ENCODE measurements around the gene MAGIX. TPM values are rescaled to one million over a fixed set of nuclear protein-coding genes. Genes with fewer than 3 reads are reported as not detected.

Gene MAGIX
- total RNA-seq, 4 donors from 2014 or later = 0.77 to 12.4 (median 5.2) TPM

DNA sequence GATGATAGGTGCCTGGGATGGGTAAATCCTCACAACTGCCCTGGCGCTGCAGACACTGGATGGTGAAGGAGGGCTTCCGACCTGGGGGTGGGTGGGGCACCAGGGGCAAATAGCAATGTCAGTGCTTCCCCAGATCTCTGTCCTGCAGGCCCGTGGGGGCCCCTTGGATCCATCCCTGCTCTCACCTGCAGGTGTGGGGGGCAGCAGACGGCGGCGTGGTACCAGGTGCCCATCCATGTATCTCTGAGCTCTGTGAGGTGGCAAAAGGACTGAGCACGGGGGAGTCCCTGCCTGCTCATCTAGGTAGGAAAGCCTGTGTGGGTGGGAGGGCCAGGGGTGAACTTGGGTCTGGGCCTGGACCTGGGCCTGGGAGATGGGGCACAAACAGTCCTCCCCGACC is 44.0 kb downstream of the MAGIX start:
- Histone ChIP-seq H3K4me1 (no peaks in the 10 kb centered on the region), H3K4me3 (no peak overlapping the region), H3K27me3 (no peaks in the 10 kb centered on the region), H3K36me3 (no peaks in the 10 kb centered on the region), H3K9me3 (no peaks in the 10 kb centered on the region), H3K27ac (no peak overlapping the region)
- DNase-seq = no peak
- TF ChIP-seq POLR2A (IDR thresholded peaks at IDR 0.05) = no peak
- TF ChIP-seq, protein P1, sequence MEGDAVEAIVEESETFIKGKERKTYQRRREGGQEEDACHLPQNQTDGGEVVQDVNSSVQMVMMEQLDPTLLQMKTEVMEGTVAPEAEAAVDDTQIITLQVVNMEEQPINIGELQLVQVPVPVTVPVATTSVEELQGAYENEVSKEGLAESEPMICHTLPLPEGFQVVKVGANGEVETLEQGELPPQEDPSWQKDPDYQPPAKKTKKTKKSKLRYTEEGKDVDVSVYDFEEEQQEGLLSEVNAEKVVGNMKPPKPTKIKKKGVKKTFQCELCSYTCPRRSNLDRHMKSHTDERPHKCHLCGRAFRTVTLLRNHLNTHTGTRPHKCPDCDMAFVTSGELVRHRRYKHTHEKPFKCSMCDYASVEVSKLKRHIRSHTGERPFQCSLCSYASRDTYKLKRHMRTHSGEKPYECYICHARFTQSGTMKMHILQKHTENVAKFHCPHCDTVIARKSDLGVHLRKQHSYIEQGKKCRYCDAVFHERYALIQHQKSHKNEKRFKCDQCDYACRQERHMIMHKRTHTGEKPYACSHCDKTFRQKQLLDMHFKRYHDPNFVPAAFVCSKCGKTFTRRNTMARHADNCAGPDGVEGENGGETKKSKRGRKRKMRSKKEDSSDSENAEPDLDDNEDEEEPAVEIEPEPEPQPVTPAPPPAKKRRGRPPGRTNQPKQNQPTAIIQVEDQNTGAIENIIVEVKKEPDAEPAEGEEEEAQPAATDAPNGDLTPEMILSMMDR (IDR thresholded peaks at IDR 0.05) = no peak
- intact Hi-C loops (cut with DNase I; ENCODE audit: low total_unique reads) = no loop called here

DNA sequence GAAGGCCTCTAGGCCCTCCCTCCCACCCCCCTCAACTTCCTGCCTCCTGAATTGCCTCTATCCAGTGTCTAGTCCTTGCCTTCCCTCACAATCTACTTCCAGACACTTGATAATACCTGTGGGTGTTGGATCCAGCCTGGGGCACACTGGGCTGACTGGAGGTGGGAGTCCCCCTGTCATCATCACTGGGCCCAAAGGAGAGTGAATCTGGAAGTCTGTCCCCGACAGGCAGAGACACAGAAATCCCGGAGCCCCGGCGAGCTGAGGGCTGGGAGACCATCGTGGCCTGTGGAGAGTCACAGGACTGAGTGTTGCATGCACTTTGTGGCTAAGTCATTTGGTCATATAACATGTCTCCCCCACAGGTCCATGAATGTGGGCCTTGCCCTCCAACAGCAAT is 45.8 kb downstream of the MAGIX start:
- no peaks in the 10 kb centered on the region for H3K9me3 ChIP-seq
- no peaks in the 10 kb centered on the region for H3K27me3 ChIP-seq
- intact Hi-C loops (cut with DNase I; ENCODE audit: low total_unique reads) = no loop called here

DNA sequence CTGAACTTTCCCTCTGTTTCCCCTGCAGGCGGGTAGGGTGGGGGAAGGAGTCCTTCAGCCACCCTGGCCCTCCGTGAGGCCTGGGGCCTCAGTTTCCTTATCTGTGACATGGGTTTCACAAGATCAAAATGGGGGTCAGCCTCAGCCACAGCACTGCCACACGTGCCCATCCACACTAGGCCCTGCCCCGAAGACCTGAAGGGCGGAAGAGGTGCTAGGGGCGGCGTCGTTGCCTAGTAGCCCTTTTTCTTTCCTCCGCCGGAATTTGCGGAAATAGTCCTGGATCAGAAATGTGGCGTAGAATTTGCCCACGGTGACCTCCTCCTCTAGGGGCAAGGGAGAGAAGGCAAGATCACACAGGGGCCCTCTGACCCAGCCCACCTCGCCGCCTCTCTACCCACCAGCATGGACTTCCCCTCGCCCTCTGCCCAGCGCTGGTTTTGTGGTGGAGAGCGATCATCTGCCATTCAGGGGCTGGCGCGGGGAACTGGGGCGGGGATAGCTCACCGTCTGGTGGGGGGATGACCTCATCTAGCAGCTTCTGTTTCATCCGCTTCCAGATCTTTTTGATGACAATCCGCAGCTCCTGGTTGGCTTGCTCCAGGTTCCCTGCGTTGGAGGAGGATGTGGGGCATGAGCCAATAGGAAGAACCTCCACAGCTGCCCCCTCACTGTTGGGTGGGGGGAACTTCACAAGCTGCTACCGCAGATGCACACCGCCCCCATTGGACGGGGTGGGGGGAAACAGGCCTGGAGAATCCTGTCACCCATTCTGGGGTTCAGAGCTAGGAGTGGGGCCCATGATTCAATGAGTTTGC is 47.1 kb downstream of the MAGIX start:
- TF ChIP-seq POLR2A (IDR thresholded peaks at IDR 0.05) = no peak
- TF ChIP-seq, protein P1 (IDR thresholded peaks at IDR 0.05) = no peak
- no peaks in the 10 kb centered on the region for H3K4me1 ChIP-seq
- no peaks in the 10 kb centered on the region for H3K9me3 ChIP-seq
- no peaks in the 10 kb centered on the region for H3K27me3 ChIP-seq
- no peak for DNase-seq
- H3K36me3 ChIP-seq = no peaks in the 10 kb centered on the region
- no peak overlapping the region for H3K27ac ChIP-seq
- H3K4me3 ChIP-seq = no peak overlapping the region
- intact Hi-C loops (cut with DNase I; ENCODE audit: low total_unique reads) = no loop called here

More for the DNA sequence above, 45.8 kb downstream of the MAGIX start:
- H3K4me3 ChIP-seq = no peak overlapping the region
- no peak for DNase-seq
- no peaks in the 10 kb centered on the region for H3K36me3 ChIP-seq
- TF ChIP-seq POLR2A (IDR thresholded peaks at IDR 0.05) = no peak
- TF ChIP-seq, protein P1 (IDR thresholded peaks at IDR 0.05) = no peak
- H3K4me1 ChIP-seq = no peaks in the 10 kb centered on the region
- H3K27ac ChIP-seq = no peak overlapping the region

DNA sequence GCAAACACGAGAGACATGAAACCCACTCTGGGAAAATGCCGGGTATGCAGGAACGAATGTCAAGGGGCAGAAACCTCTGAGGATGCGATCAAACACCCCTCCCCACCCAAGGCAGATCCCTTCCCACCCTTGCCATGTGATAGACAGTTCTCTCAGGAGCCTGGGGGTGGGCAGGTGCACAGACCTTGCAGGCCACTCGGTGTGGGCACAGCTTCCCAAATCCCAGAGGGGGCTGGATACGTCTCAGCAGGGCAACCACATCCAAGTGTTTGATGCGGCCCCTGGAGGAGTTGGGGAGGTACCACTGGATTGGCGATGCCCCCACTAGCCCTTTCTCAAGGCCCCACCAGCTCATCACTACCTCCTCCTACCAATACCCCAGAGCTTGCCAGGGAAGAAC is 47.8 kb downstream of the MAGIX start:
- H3K36me3 ChIP-seq = no peaks in the 10 kb centered on the region
- no peak for TF ChIP-seq POLR2A (IDR thresholded peaks at IDR 0.05)
- TF ChIP-seq, protein P1 (IDR thresholded peaks at IDR 0.05) = no peak
- no peak overlapping the region for H3K27ac ChIP-seq
- DNase-seq = no peak
- H3K4me3 ChIP-seq = no peak overlapping the region
- H3K27me3 ChIP-seq = no peaks in the 10 kb centered on the region
- H3K9me3 ChIP-seq = no peaks in the 10 kb centered on the region
- H3K4me1 ChIP-seq = no peaks in the 10 kb centered on the region
- intact Hi-C loops (cut with DNase I; ENCODE audit: low total_unique reads) = no loop called here

DNA sequence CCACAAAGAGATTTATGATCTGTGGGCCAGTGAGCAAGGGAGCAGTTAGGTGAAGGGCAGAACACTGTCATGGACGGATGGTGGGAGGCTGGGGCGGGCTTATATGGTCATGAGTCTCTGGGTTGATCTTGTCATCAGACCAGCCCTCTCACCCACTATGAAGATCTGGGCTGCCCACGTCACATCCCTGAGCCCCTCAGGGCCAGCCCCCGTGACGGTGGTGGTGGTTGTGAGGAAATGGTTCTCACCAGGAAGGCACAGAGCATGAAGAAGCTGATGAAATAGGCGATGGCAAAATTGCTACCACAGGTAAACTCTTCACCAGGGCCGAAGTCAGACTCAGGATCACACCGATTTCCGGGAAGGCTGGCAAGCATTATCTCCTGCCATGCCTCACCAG is 48.5 kb downstream of the MAGIX start:
- no peak for DNase-seq
- H3K9me3 ChIP-seq = no peaks in the 10 kb centered on the region
- no peak for TF ChIP-seq POLR2A (IDR thresholded peaks at IDR 0.05)
- TF ChIP-seq, protein P1 (IDR thresholded peaks at IDR 0.05) = no peak
- intact Hi-C loops (cut with DNase I; ENCODE audit: low total_unique reads) = no loop called here
- no peaks in the 10 kb centered on the region for H3K36me3 ChIP-seq
- no peaks in the 10 kb centered on the region for H3K4me1 ChIP-seq
- H3K27ac ChIP-seq = no peak overlapping the region
- H3K27me3 ChIP-seq = no peaks in the 10 kb centered on the region
- H3K4me3 ChIP-seq = no peak overlapping the region

Data from uterus (tissue), 4 donors.